ENCODE results near the gene SRD5A3.

SRD5A3 gene

DNA sequence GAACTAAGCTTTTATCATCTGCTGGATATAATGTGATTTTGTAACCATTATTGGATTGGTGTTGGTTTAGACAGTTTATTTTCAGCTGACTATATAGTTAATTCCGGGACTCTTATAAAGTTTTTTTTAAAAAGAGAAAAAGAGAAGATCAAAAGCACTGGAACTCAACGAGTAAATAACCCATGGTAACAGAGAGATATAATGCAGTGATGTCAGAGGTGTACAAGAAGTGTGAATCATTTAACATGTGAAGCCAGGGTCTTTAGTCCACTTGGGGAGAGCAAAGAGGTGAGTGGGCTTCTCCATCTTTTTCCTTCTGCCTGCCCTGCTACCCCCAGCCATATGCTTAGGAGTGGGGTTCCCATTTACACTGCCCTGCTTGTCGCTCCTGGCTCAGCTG, 52.9 kb downstream of the SRD5A3 start:
- peak overlapping the region; percentile 71 for H3K4me3 ChIP-seq (replicated peaks; ENCODE audit: low read depth, low read length)
- TF ChIP-seq, protein P1, sequence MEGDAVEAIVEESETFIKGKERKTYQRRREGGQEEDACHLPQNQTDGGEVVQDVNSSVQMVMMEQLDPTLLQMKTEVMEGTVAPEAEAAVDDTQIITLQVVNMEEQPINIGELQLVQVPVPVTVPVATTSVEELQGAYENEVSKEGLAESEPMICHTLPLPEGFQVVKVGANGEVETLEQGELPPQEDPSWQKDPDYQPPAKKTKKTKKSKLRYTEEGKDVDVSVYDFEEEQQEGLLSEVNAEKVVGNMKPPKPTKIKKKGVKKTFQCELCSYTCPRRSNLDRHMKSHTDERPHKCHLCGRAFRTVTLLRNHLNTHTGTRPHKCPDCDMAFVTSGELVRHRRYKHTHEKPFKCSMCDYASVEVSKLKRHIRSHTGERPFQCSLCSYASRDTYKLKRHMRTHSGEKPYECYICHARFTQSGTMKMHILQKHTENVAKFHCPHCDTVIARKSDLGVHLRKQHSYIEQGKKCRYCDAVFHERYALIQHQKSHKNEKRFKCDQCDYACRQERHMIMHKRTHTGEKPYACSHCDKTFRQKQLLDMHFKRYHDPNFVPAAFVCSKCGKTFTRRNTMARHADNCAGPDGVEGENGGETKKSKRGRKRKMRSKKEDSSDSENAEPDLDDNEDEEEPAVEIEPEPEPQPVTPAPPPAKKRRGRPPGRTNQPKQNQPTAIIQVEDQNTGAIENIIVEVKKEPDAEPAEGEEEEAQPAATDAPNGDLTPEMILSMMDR (IDR thresholded peaks at IDR 0.05; ENCODE audit: low read depth, low read length, missing control alignments): no peak
- no peak for DNase-seq (ENCODE audit: extremely low read depth, low read depth)

DNA sequence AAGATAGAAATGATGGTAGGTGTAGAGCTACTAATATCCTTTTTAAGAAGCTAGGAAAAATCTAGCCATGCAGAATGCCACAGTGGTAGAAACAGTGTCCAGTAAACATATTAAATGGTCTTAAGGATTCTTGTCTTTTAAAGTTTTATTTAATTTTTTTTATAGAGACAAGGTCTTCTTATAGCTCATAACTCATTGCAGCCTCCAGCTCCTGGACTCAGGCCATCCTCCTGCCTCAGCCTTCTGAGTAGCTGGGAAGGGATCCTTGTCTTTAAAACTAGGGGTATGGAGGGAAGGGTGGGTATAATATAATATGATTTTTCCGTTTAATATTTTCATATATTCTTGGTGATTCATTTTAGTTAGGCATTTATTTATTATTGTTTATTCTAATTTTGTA, 53.5 kb downstream of the SRD5A3 start:
- no peak for DNase-seq (ENCODE audit: extremely low read depth, low read depth)
- H3K4me3 ChIP-seq (replicated peaks; ENCODE audit: low read depth, low read length): peak overlapping the region; percentile 71; the same call in 1 of the 2 replicates
- TF ChIP-seq, protein P1 (IDR thresholded peaks at IDR 0.05; ENCODE audit: low read depth, low read length, missing control alignments): no peak

DNA sequence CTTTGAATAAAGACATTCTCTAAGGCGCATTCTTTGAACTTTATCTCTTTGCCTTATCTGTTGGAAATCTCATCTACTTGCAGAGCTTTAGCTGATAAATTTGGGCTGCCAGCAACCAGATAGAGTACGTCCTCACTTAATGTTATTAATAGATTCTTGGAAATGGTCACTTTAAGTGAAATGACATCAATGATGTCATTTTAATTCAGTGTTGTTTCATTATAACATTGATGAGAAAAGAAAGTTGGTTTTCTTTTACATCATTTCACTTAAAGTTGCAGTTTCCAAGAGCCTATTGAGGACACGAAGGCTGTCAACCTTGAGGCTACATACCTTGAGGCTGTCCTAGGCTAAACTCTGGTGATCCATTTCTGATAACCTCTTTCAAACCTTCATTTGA, 59.0 kb downstream of the SRD5A3 start:
- no peak overlapping the region for H3K4me3 ChIP-seq (replicated peaks; ENCODE audit: low read depth, low read length)
- DNase-seq (ENCODE audit: extremely low read depth, low read depth): no peak
- TF ChIP-seq, protein P1 (IDR thresholded peaks at IDR 0.05; ENCODE audit: low read depth, low read length, missing control alignments): no peak

DNA sequence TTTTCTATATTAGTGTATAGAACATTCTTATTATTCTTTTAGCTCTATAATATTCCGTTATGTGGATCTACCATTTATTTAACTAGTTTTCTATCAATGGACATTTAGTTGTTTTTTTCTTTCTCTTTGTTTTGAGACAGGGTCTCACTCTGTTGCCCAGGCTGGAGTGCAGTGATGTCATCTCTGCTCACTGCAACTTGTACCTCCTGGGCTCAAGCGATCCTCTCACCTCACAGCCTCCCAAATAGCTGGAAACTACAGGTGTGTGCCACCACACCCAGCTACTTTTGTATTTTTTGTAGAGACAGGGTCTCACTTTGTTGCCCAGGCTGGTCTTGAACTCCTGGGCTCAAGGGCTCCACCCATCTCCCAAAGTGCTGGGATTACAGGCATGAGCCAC, 60.5 kb downstream of the SRD5A3 start:
- H3K4me3 ChIP-seq (replicated peaks; ENCODE audit: low read depth, low read length): no peak overlapping the region
- DNase-seq (ENCODE audit: extremely low read depth, low read depth): no peak
- TF ChIP-seq, protein P1 (IDR thresholded peaks at IDR 0.05; ENCODE audit: low read depth, low read length, missing control alignments): no peak

DNA sequence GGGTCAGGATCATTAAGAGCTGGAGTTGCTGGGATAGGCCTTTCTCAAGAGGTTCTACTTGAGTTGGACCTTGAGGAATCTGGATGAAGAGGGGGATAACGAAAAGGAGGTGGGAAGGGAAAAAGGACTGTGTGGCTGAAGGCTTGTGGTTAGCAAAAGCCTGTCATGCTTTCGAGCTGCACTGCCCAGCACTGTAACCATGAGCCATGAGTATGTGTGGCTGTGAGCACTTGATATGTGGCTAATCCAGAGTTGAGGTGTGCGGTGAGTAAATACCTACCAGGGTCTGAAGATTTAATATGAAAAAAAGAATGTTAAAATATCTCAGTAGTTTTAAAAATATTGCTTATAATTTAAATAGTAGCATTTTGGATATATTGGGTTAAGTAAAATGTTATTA, 61.1 kb downstream of the SRD5A3 start:
- no peak for DNase-seq (ENCODE audit: extremely low read depth, low read depth)
- no peak overlapping the region for H3K4me3 ChIP-seq (replicated peaks; ENCODE audit: low read depth, low read length)
- TF ChIP-seq, protein P1 (IDR thresholded peaks at IDR 0.05; ENCODE audit: low read depth, low read length, missing control alignments): no peak

DNA sequence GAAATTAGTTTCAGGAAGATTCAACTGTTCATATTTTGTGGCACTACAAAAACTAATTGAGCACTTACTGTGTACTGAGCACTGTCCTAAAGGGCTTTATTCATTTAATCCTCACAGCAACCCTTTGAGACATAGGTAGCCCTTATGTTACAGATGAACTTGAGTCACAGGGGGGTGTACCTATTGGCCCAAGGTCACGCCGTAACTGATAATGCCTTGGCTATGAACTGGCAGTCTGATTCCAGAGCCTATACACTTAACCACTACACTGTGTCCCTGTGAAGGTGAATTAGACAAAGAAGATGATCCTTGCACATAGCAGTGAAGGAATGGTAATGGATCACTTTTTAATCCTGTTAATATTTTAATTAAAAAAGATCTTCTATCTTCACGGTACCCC, 61.7 kb downstream of the SRD5A3 start:
- DNase-seq (ENCODE audit: extremely low read depth, low read depth): no peak
- TF ChIP-seq, protein P1 (IDR thresholded peaks at IDR 0.05; ENCODE audit: low read depth, low read length, missing control alignments): no peak
- H3K4me3 ChIP-seq (replicated peaks; ENCODE audit: low read depth, low read length): no peak overlapping the region

DNA sequence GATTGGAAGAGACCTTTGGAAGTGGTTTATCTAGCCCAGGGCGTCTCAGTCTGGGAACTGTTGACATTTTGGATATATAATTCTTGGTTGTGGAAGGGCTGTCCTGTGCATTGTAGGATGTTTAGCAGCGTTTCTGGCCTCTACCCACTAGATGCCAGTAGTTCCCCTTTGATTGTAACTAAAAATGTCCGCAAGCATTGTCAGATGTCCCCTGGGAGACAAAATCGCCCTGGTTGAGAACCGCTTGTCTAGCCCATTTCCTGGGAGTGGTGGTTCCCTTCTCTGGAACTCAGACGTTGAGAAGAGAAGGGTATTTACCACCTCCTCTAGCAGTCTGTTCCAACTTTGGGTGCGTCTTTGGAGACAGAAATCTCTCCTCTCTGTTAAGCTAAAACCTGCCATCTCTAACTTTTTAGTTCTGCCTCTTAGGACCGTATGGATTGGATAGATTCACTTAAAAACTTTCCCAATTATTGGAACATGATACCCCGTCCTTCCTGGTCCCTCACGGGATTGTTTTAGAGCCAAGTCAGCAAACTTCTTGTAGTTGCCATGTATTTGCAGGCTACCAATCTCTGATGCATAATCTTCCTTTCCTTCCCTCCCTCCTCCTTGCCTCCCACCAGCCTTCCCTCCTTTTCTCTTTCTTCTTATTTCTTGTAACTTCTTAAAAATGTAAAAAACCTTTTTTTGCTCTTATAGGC, 63.6 kb downstream of the SRD5A3 start:
- H3K4me3 ChIP-seq (replicated peaks; ENCODE audit: low read depth, low read length): no peak overlapping the region
- DNase-seq (ENCODE audit: extremely low read depth, low read depth): no peak
- TF ChIP-seq, protein P1 (IDR thresholded peaks at IDR 0.05; ENCODE audit: low read depth, low read length, missing control alignments): peak; percentile 24

Data from HFF-Myc (cell line).